ENCODE data around the gene CCDC51. TPM values are rescaled to one million over a fixed set of nuclear protein-coding genes. Genes with fewer than 3 reads are reported as not detected.

The CCDC51 gene
- total and polyA plus RNA-seq, 2 experiments from 2014 or later = 20.8 to 24.1 TPM

- Histone ChIP-seq H3K79me2 (replicated peaks; ENCODE audit: insufficient read depth) (peaks cover 60% of the 10 kb centered on the region), H3K27me3 (ENCODE audit: insufficient read depth) (no peaks in the 10 kb centered on the region)
Observed at GRCh38 chr3:48428088-48428571, 11.8 kb downstream of the CCDC51 start.

More at GRCh38 chr3:48428088-48428571, 11.8 kb downstream of the CCDC51 start:
- peaks cover 45% of the 10 kb centered on the region for H3K36me3 Mint-ChIP-seq (ENCODE audit: low read depth)
- Histone ChIP-seq H3K4me2 (peak overlapping the region; percentile 86), H4K20me1 (replicated peaks; ENCODE audit: insufficient read depth) (peaks cover 20% of the 10 kb centered on the region), H2AFZ (no peak overlapping the region), H3K4me1 (ENCODE audit: insufficient read depth) (peaks cover 35% of the 10 kb centered on the region), H3K27ac (ENCODE audit: low read depth) (0 out of 2 replicates have a peak overlapping the region, but pooled peaks have one; percentile 19), H3K9me2 (ENCODE audit: insufficient read depth) (no peaks in the 10 kb centered on the region), H3K36me3 (ENCODE audit: insufficient read depth) (peaks cover 10% of the 10 kb centered on the region), H3F3A (replicated peaks; ENCODE audit: low read depth) (peaks cover 22% of the 10 kb centered on the region), H3K4me3 (peak overlapping the region; percentile 84)
- peak overlapping the region; percentile 86 for H3K4me3 Mint-ChIP-seq
- peaks cover 16% of the 10 kb centered on the region for H3K27me3 Mint-ChIP-seq (ENCODE audit: insufficient read depth, low read depth, poor library complexity)
- H3K4me1 Mint-ChIP-seq = peaks cover 62% of the 10 kb centered on the region
- no peak for TF ChIP-seq POLR2AphosphoS5 (IDR thresholded peaks at IDR 0.05; ENCODE audit: low read depth)
- TF ChIP-seq, protein P1, sequence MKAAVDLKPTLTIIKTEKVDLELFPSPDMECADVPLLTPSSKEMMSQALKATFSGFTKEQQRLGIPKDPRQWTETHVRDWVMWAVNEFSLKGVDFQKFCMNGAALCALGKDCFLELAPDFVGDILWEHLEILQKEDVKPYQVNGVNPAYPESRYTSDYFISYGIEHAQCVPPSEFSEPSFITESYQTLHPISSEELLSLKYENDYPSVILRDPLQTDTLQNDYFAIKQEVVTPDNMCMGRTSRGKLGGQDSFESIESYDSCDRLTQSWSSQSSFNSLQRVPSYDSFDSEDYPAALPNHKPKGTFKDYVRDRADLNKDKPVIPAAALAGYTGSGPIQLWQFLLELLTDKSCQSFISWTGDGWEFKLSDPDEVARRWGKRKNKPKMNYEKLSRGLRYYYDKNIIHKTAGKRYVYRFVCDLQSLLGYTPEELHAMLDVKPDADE (IDR thresholded peaks at IDR 0.05) = no peak
- no peak for TF ChIP-seq CREB1 (CRISPR knock-in tag; IDR thresholded peaks at IDR 0.05; ENCODE audit: low read depth)
- TF ChIP-seq ZNF114 (CRISPR knock-in tag; IDR thresholded peaks at IDR 0.05) = no peak
- no peak for TF ChIP-seq NANOG (IDR thresholded peaks at IDR 0.05; ENCODE audit: borderline replicate concordance)
- TF ChIP-seq, protein P2, sequence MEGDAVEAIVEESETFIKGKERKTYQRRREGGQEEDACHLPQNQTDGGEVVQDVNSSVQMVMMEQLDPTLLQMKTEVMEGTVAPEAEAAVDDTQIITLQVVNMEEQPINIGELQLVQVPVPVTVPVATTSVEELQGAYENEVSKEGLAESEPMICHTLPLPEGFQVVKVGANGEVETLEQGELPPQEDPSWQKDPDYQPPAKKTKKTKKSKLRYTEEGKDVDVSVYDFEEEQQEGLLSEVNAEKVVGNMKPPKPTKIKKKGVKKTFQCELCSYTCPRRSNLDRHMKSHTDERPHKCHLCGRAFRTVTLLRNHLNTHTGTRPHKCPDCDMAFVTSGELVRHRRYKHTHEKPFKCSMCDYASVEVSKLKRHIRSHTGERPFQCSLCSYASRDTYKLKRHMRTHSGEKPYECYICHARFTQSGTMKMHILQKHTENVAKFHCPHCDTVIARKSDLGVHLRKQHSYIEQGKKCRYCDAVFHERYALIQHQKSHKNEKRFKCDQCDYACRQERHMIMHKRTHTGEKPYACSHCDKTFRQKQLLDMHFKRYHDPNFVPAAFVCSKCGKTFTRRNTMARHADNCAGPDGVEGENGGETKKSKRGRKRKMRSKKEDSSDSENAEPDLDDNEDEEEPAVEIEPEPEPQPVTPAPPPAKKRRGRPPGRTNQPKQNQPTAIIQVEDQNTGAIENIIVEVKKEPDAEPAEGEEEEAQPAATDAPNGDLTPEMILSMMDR (conservative IDR thresholded peaks at IDR 0.05; ENCODE audit: low read depth in 2 of 2) = no peak
- no peak for TF ChIP-seq STAT1 (IDR thresholded peaks at IDR 0.05; ENCODE audit: unreplicated experiment)
- no peak for TF ChIP-seq EZH2phosphoT487 (IDR thresholded peaks at IDR 0.05; ENCODE audit: unreplicated experiment)
- no peak for TF ChIP-seq REST (IDR thresholded peaks at IDR 0.05; ENCODE audit: unreplicated experiment)
- TF ChIP-seq JUNB (IDR thresholded peaks at IDR 0.05; ENCODE audit: unreplicated experiment) = no peak
- TF ChIP-seq EZH2 (IDR thresholded peaks at IDR 0.05; ENCODE audit: low read depth, unreplicated experiment) = no peak
- TF ChIP-seq, protein P3, sequence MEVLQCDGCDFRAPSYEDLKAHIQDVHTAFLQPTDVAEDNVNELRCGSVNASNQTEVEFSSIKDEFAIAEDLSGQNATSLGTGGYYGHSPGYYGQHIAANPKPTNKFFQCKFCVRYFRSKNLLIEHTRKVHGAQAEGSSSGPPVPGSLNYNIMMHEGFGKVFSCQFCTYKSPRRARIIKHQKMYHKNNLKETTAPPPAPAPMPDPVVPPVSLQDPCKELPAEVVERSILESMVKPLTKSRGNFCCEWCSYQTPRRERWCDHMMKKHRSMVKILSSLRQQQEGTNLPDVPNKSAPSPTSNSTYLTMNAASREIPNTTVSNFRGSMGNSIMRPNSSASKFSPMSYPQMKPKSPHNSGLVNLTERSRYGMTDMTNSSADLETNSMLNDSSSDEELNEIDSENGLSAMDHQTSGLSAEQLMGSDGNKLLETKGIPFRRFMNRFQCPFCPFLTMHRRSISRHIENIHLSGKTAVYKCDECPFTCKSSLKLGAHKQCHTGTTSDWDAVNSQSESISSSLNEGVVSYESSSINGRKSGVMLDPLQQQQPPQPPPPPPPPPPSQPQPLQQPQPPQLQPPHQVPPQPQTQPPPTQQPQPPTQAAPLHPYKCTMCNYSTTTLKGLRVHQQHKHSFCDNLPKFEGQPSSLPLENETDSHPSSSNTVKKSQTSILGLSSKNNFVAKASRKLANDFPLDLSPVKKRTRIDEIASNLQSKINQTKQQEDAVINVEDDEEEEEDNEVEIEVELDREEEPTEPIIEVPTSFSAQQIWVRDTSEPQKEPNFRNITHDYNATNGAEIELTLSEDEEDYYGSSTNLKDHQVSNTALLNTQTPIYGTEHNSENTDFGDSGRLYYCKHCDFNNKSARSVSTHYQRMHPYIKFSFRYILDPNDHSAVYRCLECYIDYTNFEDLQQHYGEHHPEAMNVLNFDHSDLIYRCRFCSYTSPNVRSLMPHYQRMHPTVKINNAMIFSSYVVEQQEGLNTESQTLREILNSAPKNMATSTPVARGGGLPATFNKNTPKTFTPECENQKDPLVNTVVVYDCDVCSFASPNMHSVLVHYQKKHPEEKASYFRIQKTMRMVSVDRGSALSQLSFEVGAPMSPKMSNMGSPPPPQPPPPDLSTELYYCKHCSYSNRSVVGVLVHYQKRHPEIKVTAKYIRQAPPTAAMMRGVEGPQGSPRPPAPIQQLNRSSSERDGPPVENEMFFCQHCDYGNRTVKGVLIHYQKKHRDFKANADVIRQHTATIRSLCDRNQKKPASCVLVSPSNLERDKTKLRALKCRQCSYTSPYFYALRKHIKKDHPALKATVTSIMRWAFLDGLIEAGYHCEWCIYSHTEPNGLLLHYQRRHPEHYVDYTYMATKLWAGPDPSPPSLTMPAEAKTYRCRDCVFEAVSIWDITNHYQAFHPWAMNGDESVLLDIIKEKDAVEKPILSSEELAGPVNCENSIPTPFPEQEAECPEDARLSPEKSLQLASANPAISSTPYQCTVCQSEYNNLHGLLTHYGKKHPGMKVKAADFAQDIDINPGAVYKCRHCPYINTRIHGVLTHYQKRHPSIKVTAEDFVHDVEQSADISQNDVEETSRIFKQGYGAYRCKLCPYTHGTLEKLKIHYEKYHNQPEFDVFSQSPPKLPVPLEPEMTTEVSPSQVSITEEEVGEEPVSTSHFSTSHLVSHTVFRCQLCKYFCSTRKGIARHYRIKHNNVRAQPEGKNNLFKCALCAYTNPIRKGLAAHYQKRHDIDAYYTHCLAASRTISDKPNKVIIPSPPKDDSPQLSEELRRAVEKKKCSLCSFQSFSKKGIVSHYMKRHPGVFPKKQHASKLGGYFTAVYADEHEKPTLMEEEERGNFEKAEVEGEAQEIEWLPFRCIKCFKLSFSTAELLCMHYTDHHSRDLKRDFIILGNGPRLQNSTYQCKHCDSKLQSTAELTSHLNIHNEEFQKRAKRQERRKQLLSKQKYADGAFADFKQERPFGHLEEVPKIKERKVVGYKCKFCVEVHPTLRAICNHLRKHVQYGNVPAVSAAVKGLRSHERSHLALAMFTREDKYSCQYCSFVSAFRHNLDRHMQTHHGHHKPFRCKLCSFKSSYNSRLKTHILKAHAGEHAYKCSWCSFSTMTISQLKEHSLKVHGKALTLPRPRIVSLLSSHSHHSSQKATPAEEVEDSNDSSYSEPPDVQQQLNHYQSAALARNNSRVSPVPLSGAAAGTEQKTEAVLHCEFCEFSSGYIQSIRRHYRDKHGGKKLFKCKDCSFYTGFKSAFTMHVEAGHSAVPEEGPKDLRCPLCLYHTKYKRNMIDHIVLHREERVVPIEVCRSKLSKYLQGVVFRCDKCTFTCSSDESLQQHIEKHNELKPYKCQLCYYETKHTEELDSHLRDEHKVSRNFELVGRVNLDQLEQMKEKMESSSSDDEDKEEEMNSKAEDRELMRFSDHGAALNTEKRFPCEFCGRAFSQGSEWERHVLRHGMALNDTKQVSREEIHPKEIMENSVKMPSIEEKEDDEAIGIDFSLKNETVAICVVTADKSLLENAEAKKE (CRISPR knock-in tag; IDR thresholded peaks at IDR 0.05) = no peak
- TF ChIP-seq ZNF331 (CRISPR knock-in tag; IDR thresholded peaks at IDR 0.05; ENCODE audit: low read depth) = no peak
- ATAC-seq = no peak
- DNase-seq (ENCODE audit: low spot score) = peak; percentile 79
- H3K9me3 Mint-ChIP-seq = peaks cover 3% of the 10 kb centered on the region; the same call in 1 of the 3 replicates
- H3K27ac Mint-ChIP-seq = peak overlapping the region; percentile 92

Data from GM23338 (cell line).